ENCODE results near the gene MYPOP.

Gene MYPOP

GRCh38 chr19:45863840-45864628, 38.4 kb downstream of the MYPOP start, which contains the start of gene FOXA3:
TSS of gene FOXA3 (plus strand) at chr19:45864326. CDS start at chr19:45864457, 131 bp downstream.
- H3K4me3 ChIP-seq (replicated peaks; ENCODE audit: low read depth, low read length), result peak within 1 kb of the TSS; percentile 90
- peak; percentile 53 for TF ChIP-seq CTCF (IDR thresholded peaks at IDR 0.05; ENCODE audit: low read depth, low read length, missing control alignments)
- DNase-seq (ENCODE audit: extremely low read depth, low read depth), result no peak

- peak overlapping the region; percentile 90 for H3K4me3 ChIP-seq (replicated peaks; ENCODE audit: low read depth, low read length)
- no peak for DNase-seq (ENCODE audit: extremely low read depth, low read depth)
- TF ChIP-seq CTCF (IDR thresholded peaks at IDR 0.05; ENCODE audit: low read depth, low read length, missing control alignments), result no peak
These were observed 39.0 kb downstream of the MYPOP start for GRCh38 chr19:45863335-45863839.

GRCh38 chr19:45862564-45863334, 39.7 kb downstream of the MYPOP start, which contains the start of gene SYMPK:
TSS of gene SYMPK (minus strand) at chr19:45863147. CDS start at chr19:45854495, 8,652 bp downstream.
- no peak for TF ChIP-seq CTCF (IDR thresholded peaks at IDR 0.05; ENCODE audit: low read depth, low read length, missing control alignments)
- peak; percentile 95 for DNase-seq (ENCODE audit: extremely low read depth, low read depth)
- H3K4me3 ChIP-seq (replicated peaks; ENCODE audit: low read depth, low read length), result peak within 1 kb of the TSS; percentile 90

GRCh38 chr19:45862271-45862563, 40.2 kb downstream of the MYPOP start:
- no peak for TF ChIP-seq CTCF (IDR thresholded peaks at IDR 0.05; ENCODE audit: low read depth, low read length, missing control alignments)
- no peak for DNase-seq (ENCODE audit: extremely low read depth, low read depth)
- peak overlapping the region; percentile 90 for H3K4me3 ChIP-seq (replicated peaks; ENCODE audit: low read depth, low read length)

GRCh38 chr19:45860359-45861259, 41.8 kb downstream of the MYPOP start:
- DNase-seq (ENCODE audit: extremely low read depth, low read depth), result no peak
- no peak for TF ChIP-seq CTCF (IDR thresholded peaks at IDR 0.05; ENCODE audit: low read depth, low read length, missing control alignments)
- no peak overlapping the region for H3K4me3 ChIP-seq (replicated peaks; ENCODE audit: low read depth, low read length)

GRCh38 chr19:45854167-45854778, 48.1 kb downstream of the MYPOP start:
- TF ChIP-seq CTCF (IDR thresholded peaks at IDR 0.05; ENCODE audit: low read depth, low read length, missing control alignments), result no peak
- no peak overlapping the region for H3K4me3 ChIP-seq (replicated peaks; ENCODE audit: low read depth, low read length)
- DNase-seq (ENCODE audit: extremely low read depth, low read depth), result no peak
